Neuronal stem cell (in vitro differentiated cells): ENCODE results near the gene TPCN2.

Source experiments
- DNase-seq: peaks from one replicate; pipeline ENCODE4 v3.0.0-alpha.2; 2013; ENCODE audit warnings: low spot score
- H2AFZ ChIP-seq: one replicate; pipeline ENCODE4 v1.6.1; 2013; ENCODE audit warnings: mild to moderate bottlenecking, low read length, inconsistent platforms
- H2AK5ac ChIP-seq: 2 replicates; pipeline ENCODE4 v1.6.1; 2013; ENCODE audit warnings: low read depth, mild to moderate bottlenecking, inconsistent platforms, low read length, moderate library complexity, mixed read lengths
- H2BK120ac ChIP-seq: 2 replicates; pipeline ENCODE4 v1.6.1; 2013; ENCODE audit warnings: low read depth, mild to moderate bottlenecking, inconsistent platforms, low read length, moderate library complexity, mixed read lengths
- H2BK12ac ChIP-seq: one replicate; pipeline ENCODE4 v1.6.1; 2013; ENCODE audit warnings: low read length, inconsistent platforms
- H2BK15ac ChIP-seq: 2 replicates; pipeline ENCODE4 v1.6.1; 2013; ENCODE audit warnings: mild to moderate bottlenecking, low read length, inconsistent platforms, mixed read lengths
- H2BK5ac ChIP-seq: one replicate; pipeline ENCODE4 v1.6.1; 2013; ENCODE audit warnings: inconsistent platforms, mild to moderate bottlenecking, low read length, moderate library complexity
- H3K14ac ChIP-seq: one replicate; pipeline ENCODE4 v1.6.1; 2013; ENCODE audit warnings: low read length, inconsistent platforms
- H3K18ac ChIP-seq: 2 replicates; pipeline ENCODE4 v1.6.1; 2013; ENCODE audit warnings: low read length, inconsistent platforms
- H3K23ac ChIP-seq: 2 replicates; pipeline ENCODE4 v1.6.1; 2013; ENCODE audit warnings: low read depth, mild to moderate bottlenecking, mixed read lengths, low read length, inconsistent platforms; ENCODE audit not compliant: poor library complexity
- H3K27ac ChIP-seq: replicated peaks from 3 replicates; pipeline ENCODE4 v1.5.1; 2013; ENCODE audit warnings: low read length, inconsistent platforms
- H3K27me3 ChIP-seq, 3 experiments: 2 replicates each; pipeline ENCODE4 v1.6.1; 2013; ENCODE audit warnings: low read length in 3 of 3, mild to moderate bottlenecking in 2 of 3, inconsistent platforms in 1 of 3, low read depth in 1 of 3, mixed read lengths in 1 of 3, moderate library complexity in 1 of 3; ENCODE audit not compliant: control insufficient read depth in 3 of 3, insufficient read depth in 3 of 3
- H3K36me3 ChIP-seq, 2 donors: replicated peaks in 1 of 2; 2 replicates each; pipeline ENCODE4 v1.6.1; 2013; ENCODE audit warnings: low read length in 2 of 2; ENCODE audit not compliant: control insufficient read depth in 2 of 2, insufficient read depth in 2 of 2
- H3K4ac ChIP-seq: 2 replicates; pipeline ENCODE4 v1.6.1; 2013; ENCODE audit warnings: inconsistent platforms, mild to moderate bottlenecking, low read length, moderate library complexity
- H3K4me1 ChIP-seq, 2 donors: 1 replicate in 1 of 2; 2 replicates in 1 of 2; pipeline ENCODE4 v1.6.1; 2013; ENCODE audit warnings: low read length in 2 of 2, low read depth in 1 of 2; ENCODE audit not compliant: control insufficient read depth in 2 of 2, insufficient read depth in 1 of 2
- H3K4me2 ChIP-seq: one replicate; pipeline ENCODE4 v1.6.1; 2013; ENCODE audit warnings: mild to moderate bottlenecking, low read length, inconsistent platforms; ENCODE audit not compliant: insufficient read depth, poor library complexity, severe bottlenecking
- H3K4me3 ChIP-seq, 2 donors: 2 replicates each; pipeline ENCODE4 v1.5.1; 2013; ENCODE audit warnings: low read length in 2 of 2, mild to moderate bottlenecking in 2 of 2, inconsistent platforms in 1 of 2, moderate library complexity in 1 of 2
- H3K79me1 ChIP-seq: one replicate; pipeline ENCODE4 v1.6.1; 2013; ENCODE audit warnings: low read depth, mild to moderate bottlenecking, inconsistent platforms, low read length, moderate library complexity
- H3K9ac ChIP-seq: one replicate; pipeline ENCODE4 v1.6.1; 2013; ENCODE audit warnings: mild to moderate bottlenecking, low read depth, low read length, inconsistent platforms; ENCODE audit not compliant: poor library complexity
- H3K9me3 ChIP-seq, 2 donors: replicated peaks in 1 of 2; 2 replicates each; pipeline versions ENCODE3 to v1.6.1; 2013; ENCODE audit warnings: low read length in 2 of 2, mild to moderate bottlenecking in 2 of 2, inconsistent platforms in 1 of 2, low read depth in 1 of 2, mixed read lengths in 1 of 2, moderate library complexity in 1 of 2; ENCODE audit not compliant: control insufficient read depth in 2 of 2, insufficient read depth in 1 of 2
- H4K8ac ChIP-seq: one replicate; pipeline ENCODE4 v1.6.1; 2013; ENCODE audit warnings: low read depth, mild to moderate bottlenecking, inconsistent platforms, low read length, moderate library complexity
- H4K91ac ChIP-seq: one replicate; pipeline ENCODE4 v1.6.1; 2013; ENCODE audit warnings: low read length, low read depth, mild to moderate bottlenecking, inconsistent platforms; ENCODE audit not compliant: poor library complexity
- WGBS, 2 donors: extraction: QIAGEN DNeasy Blood & Tissue Kit; methylation state at CpG; one replicate each; pipeline ENCODE4 v1.1.7; 2013; ENCODE audit warnings: missing lambda C conversion rate in 2 of 2, mixed read lengths in 1 of 2; ENCODE audit not compliant: insufficient read length in 2 of 2, insufficient replicate concordance in 1 of 2; ENCODE audit errors: extremely low coverage in 2 of 2; 5-methylcytosine and 5-hydroxymethylcytosine counted together

The TPCN2 gene

DNA sequence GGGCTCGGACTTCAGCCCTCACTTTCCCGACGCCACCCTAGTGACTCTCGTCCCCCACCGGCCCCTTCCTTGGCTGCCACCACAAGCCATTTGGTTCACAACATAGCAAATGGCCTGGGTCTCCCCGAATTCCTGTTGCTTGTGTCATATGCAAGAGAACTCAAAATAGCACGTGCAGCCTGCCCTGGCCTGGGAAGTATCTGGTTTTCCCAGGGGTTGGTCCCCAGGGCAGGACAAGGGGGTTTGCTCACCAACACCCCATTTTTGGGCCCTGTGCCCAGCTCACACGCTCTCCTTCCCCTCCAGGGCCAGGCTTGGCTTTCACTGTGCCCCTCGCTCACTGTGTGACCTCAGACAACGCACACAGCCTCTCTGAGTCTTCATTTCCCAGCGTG, 12.8 kb upstream of the TPCN2 start:
- Histone ChIP-seq H2AK5ac (peak overlapping the region; percentile 74), H3K79me1 (no peaks in the 10 kb centered on the region), H3K9me3 (no peaks in the 10 kb centered on the region), H2BK5ac (peak overlapping the region; percentile 87), H4K8ac (no peak overlapping the region), H3K4me3 (no peak overlapping the region), H3K27me3 (no peaks in the 10 kb centered on the region), H3K9ac (no peak overlapping the region), H3K27ac (no peak overlapping the region), H3K4me1 (peaks cover 9% of the 10 kb centered on the region in 2 donors), H3K23ac (peak overlapping the region; percentile 77), H3K18ac (no peak overlapping the region), H3K36me3 (no peaks in the 10 kb centered on the region), H3K4me2 (no peak overlapping the region), H2BK15ac (peak overlapping the region; percentile 96), H3K14ac (no peak overlapping the region), H2BK120ac (no peak overlapping the region), H3K4ac (no peak overlapping the region), H2AFZ (no peak overlapping the region), H2BK12ac (peak overlapping the region; percentile 75), H4K91ac (no peak overlapping the region)
- WGBS, 2 donors = no CpG with 5 or more reads among the region's 11 CpGs
- no peak for DNase-seq

- Histone ChIP-seq H3K23ac (no peak overlapping the region), H3K4me2 (no peak overlapping the region), H2BK120ac (no peak overlapping the region), H4K8ac (no peak overlapping the region), H4K91ac (no peak overlapping the region), H2BK12ac (no peak overlapping the region), H3K4me1 (peaks cover 9 to 16% of the 10 kb centered on the region in 2 donors), H3K79me1 (no peaks in the 10 kb centered on the region), H3K9ac (no peak overlapping the region), H2AK5ac (peak overlapping the region; percentile 22), H3K27me3 (no peaks in the 10 kb centered on the region), H2BK15ac (no peak overlapping the region), H3K4ac (no peak overlapping the region), H3K4me3 (no peak overlapping the region), H3K14ac (no peak overlapping the region), H2AFZ (no peak overlapping the region), H3K9me3 (no peaks in the 10 kb centered on the region), H2BK5ac (no peak overlapping the region), H3K27ac (no peak overlapping the region), H3K36me3 (no peaks in the 10 kb centered on the region), H3K18ac (no peak overlapping the region)
- no CpG with 5 or more reads among the region's 18 CpGs for WGBS, 2 donors
- no peak for DNase-seq
Measured at GRCh38 chr11:69037074-69037473, 11.7 kb upstream of the TPCN2 start.

DNA sequence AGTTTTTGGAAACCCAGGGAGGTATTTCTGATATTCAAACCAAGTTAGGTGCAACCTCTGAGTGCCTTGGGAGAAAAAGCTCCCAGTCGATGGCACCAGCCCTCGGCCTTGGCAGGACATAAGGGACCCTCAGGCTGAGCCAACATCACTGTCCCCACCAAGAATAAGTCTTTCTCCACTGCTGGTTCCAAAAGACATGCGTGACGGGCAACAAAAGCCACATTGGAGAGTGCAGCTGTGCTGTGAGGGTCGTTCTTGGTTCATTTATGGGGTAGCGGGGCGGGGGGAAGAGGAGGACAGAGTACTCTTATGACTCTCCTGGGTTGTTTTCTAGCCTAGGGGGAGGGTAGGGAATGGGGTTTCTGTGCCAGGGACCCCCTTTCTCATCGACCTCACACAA, 11.2 kb upstream of the TPCN2 start:
- no peaks in the 10 kb centered on the region for H3K27me3 ChIP-seq
- no peaks in the 10 kb centered on the region for H3K36me3 ChIP-seq
- no peak overlapping the region for H3K9ac ChIP-seq
- H2AFZ ChIP-seq = no peak overlapping the region
- H3K18ac ChIP-seq = no peak overlapping the region
- no peaks in the 10 kb centered on the region for H3K9me3 ChIP-seq
- H2BK5ac ChIP-seq = no peak overlapping the region
- H3K4me2 ChIP-seq = no peak overlapping the region
- H4K8ac ChIP-seq = no peak overlapping the region
- H3K4me3 ChIP-seq = no peak overlapping the region
- H3K4me1 ChIP-seq = peaks cover 9 to 16% of the 10 kb centered on the region in 2 donors
- H4K91ac ChIP-seq = no peak overlapping the region
- WGBS, 2 donors = no CpG with 5 or more reads among the region's 8 CpGs
- no peak overlapping the region for H3K27ac ChIP-seq
- no peak overlapping the region for H2BK120ac ChIP-seq
- DNase-seq = no peak
- H2BK15ac ChIP-seq = no peak overlapping the region
- peak overlapping the region; percentile 22 for H2AK5ac ChIP-seq
- H3K79me1 ChIP-seq = no peaks in the 10 kb centered on the region
- no peak overlapping the region for H2BK12ac ChIP-seq
- H3K4ac ChIP-seq = no peak overlapping the region
- no peak overlapping the region for H3K14ac ChIP-seq
- H3K23ac ChIP-seq = no peak overlapping the region

- Histone ChIP-seq H3K4ac (no peak overlapping the region), H3K9me3 (no peaks in the 10 kb centered on the region), H2BK15ac (no peak overlapping the region), H4K91ac (no peak overlapping the region), H3K4me1 (peaks cover 8 to 16% of the 10 kb centered on the region in 2 donors), H3K4me2 (no peak overlapping the region), H3K4me3 (no peak overlapping the region), H2AK5ac (no peak overlapping the region), H2BK12ac (no peak overlapping the region), H3K36me3 (no peaks in the 10 kb centered on the region), H2BK120ac (no peak overlapping the region), H3K9ac (no peak overlapping the region), H2BK5ac (no peak overlapping the region), H3K23ac (no peak overlapping the region), H2AFZ (no peak overlapping the region), H3K18ac (no peak overlapping the region), H4K8ac (no peak overlapping the region), H3K79me1 (no peaks in the 10 kb centered on the region), H3K27me3 (no peaks in the 10 kb centered on the region), H3K27ac (no peak overlapping the region), H3K14ac (no peak overlapping the region)
- no CpG with 5 or more reads among the region's 1 CpG for WGBS, 2 donors
- DNase-seq = no peak
Measured at GRCh38 chr11:69039501-69039900, 9.2 kb upstream of the TPCN2 start.
